ENCODE data around the gene HRH4. TPM values are rescaled to one million over a fixed set of nuclear protein-coding genes. Genes with fewer than 3 reads are reported as not detected.

The HRH4 gene
- total and polyA plus RNA-seq, 10 of the 15 experiments (the other 5 are each of a cell fraction or from before 2014, with no cell fraction given), result not detected

GRCh38 chr18:24502667-24503523 is 42.5 kb downstream of the HRH4 start:
- ChIA-PET SMC1A (ENCODE audit: uncharacterized antibody, unreplicated experiment) (interaction anchor here (1.5 kb wide), 1 partner anchor 14 kb away, joined by 3 read pairs; no protein-coding TSS in a partner anchor), CTCF (interaction anchor here (1.0 to 1.8 kb wide), 4 partner anchors 11 to 20 kb away, joined by 3 to 14 read pairs (median 4); no protein-coding TSS in a partner anchor), POLR2A (interaction anchor here (0.6 kb wide), 1 partner anchor 1806 kb away, joined by 4 read pairs; no protein-coding TSS in a partner anchor), RAD21 (ENCODE audit: unreplicated experiment) (interaction anchor here (1.1 kb wide), 1 partner anchor 14 kb away, joined by 3 read pairs; no protein-coding TSS in a partner anchor)
- H3K36me3 ChIP-seq (ENCODE audit: control insufficient read depth in 2 of 2, insufficient read depth in 2 of 2, low read length in 1 of 2), result no peaks in the 10 kb centered on the region
- 37% methylated on average over 7 of the region's 7 CpGs for WGBS (ENCODE audit: insufficient coverage, insufficient replicate concordance, low lambda C conversion rate, missing lambda C conversion rate)
- H3K4me1 ChIP-seq (ENCODE audit: control insufficient read depth, insufficient read depth, low read length), result no peaks in the 10 kb centered on the region
- no peak overlapping the region for H3K4me3 ChIP-seq
- BruUV-seq (replicated peaks), result no TSS peak
- intact Hi-C loops (cut with micrococcal nuclease; ENCODE audit: unreplicated experiment) (no loop called here), in situ Hi-C loops (cut with MboI) (no loop called here)
- DNase-seq (ENCODE audit: low read depth, low spot score), result no peak
- no peak overlapping the region for H3K27ac ChIP-seq (ENCODE audit: control insufficient read depth, insufficient read depth)
- ATAC-seq, result no peak
- H3K9me3 ChIP-seq (replicated peaks; ENCODE audit: control insufficient read depth, insufficient read depth, low read length), result no peaks in the 10 kb centered on the region
- H3K9ac ChIP-seq (ENCODE audit: control insufficient read depth, insufficient read depth, low read length), result no peak overlapping the region
- H2AFZ ChIP-seq (ENCODE audit: control insufficient read depth, low read depth, low read length), result no peak overlapping the region
- H3K27me3 ChIP-seq (replicated peaks in 1 of 2; ENCODE audit: control insufficient read depth in 2 of 2, insufficient read depth in 2 of 2, low read length in 1 of 2), result no peaks in the 10 kb centered on the region; a peak in 2 of 4 replicates
- no peak for FAIRE-seq
- H3K4me2 ChIP-seq (ENCODE audit: control insufficient read depth, insufficient read depth), result no peak overlapping the region
- no peaks in the 10 kb centered on the region for H3K79me2 ChIP-seq (ENCODE audit: control insufficient read depth, insufficient read depth, low read length)
- H4K20me1 ChIP-seq (ENCODE audit: control insufficient read depth, insufficient read depth), result no peaks in the 10 kb centered on the region
- TF ChIP-seq, protein P1, sequence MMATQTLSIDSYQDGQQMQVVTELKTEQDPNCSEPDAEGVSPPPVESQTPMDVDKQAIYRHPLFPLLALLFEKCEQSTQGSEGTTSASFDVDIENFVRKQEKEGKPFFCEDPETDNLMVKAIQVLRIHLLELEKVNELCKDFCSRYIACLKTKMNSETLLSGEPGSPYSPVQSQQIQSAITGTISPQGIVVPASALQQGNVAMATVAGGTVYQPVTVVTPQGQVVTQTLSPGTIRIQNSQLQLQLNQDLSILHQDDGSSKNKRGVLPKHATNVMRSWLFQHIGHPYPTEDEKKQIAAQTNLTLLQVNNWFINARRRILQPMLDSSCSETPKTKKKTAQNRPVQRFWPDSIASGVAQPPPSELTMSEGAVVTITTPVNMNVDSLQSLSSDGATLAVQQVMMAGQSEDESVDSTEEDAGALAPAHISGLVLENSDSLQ (IDR thresholded peaks at IDR 0.05), result no peak
- TF ChIP-seq KAT2A (conservative IDR thresholded peaks at IDR 0.05; ENCODE audit: control insufficient read depth, low read depth, low read length) (no peak), SMC3 (IDR thresholded peaks at IDR 0.05; ENCODE audit: borderline replicate concordance, low read length) (no peak), SKIL (IDR thresholded peaks at IDR 0.05; ENCODE audit: low read depth, poor library complexity, severe bottlenecking) (no peak), ZNF207 (IDR thresholded peaks at IDR 0.05; ENCODE audit: borderline replicate concordance) (no peak), ESRRA (IDR thresholded peaks at IDR 0.05; ENCODE audit: low read length) (no peak), ZZZ3 (IDR thresholded peaks at IDR 0.05; ENCODE audit: control insufficient read depth, insufficient read length, low read depth) (no peak), BRCA1 (IDR thresholded peaks at IDR 0.05; ENCODE audit: low read depth, low read length) (no peak), NR2C2 (IDR thresholded peaks at IDR 0.05; ENCODE audit: borderline replicate concordance, control insufficient read depth, insufficient read length, low read depth) (no peak), ASH2L (IDR thresholded peaks at IDR 0.05; ENCODE audit: borderline replicate concordance, low read depth) (no peak), CHD4 (IDR thresholded peaks at IDR 0.05) (no peak)
- TF ChIP-seq, protein P2, sequence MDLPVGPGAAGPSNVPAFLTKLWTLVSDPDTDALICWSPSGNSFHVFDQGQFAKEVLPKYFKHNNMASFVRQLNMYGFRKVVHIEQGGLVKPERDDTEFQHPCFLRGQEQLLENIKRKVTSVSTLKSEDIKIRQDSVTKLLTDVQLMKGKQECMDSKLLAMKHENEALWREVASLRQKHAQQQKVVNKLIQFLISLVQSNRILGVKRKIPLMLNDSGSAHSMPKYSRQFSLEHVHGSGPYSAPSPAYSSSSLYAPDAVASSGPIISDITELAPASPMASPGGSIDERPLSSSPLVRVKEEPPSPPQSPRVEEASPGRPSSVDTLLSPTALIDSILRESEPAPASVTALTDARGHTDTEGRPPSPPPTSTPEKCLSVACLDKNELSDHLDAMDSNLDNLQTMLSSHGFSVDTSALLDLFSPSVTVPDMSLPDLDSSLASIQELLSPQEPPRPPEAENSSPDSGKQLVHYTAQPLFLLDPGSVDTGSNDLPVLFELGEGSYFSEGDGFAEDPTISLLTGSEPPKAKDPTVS (IDR thresholded peaks at IDR 0.05; ENCODE audit: low read depth, low read length), result no peak
- TF ChIP-seq, protein P3, sequence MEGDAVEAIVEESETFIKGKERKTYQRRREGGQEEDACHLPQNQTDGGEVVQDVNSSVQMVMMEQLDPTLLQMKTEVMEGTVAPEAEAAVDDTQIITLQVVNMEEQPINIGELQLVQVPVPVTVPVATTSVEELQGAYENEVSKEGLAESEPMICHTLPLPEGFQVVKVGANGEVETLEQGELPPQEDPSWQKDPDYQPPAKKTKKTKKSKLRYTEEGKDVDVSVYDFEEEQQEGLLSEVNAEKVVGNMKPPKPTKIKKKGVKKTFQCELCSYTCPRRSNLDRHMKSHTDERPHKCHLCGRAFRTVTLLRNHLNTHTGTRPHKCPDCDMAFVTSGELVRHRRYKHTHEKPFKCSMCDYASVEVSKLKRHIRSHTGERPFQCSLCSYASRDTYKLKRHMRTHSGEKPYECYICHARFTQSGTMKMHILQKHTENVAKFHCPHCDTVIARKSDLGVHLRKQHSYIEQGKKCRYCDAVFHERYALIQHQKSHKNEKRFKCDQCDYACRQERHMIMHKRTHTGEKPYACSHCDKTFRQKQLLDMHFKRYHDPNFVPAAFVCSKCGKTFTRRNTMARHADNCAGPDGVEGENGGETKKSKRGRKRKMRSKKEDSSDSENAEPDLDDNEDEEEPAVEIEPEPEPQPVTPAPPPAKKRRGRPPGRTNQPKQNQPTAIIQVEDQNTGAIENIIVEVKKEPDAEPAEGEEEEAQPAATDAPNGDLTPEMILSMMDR (IDR thresholded peaks at IDR 0.05 in 2 of 3, conservative IDR thresholded peaks at IDR 0.05 in 1 of 3; ENCODE audit: control insufficient read depth in 2 of 3, extremely low read depth in 1 of 3, insufficient read depth in 1 of 3, low read depth in 3 of 3, low read length in 3 of 3), result no peak
- TF ChIP-seq, protein P4, sequence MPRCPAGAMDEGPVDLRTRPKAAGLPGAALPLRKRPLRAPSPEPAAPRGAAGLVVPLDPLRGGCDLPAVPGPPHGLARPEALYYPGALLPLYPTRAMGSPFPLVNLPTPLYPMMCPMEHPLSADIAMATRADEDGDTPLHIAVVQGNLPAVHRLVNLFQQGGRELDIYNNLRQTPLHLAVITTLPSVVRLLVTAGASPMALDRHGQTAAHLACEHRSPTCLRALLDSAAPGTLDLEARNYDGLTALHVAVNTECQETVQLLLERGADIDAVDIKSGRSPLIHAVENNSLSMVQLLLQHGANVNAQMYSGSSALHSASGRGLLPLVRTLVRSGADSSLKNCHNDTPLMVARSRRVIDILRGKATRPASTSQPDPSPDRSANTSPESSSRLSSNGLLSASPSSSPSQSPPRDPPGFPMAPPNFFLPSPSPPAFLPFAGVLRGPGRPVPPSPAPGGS (IDR thresholded peaks at IDR 0.05; ENCODE audit: borderline replicate concordance, insufficient read depth, low read depth, low read length, poor library complexity, severe bottlenecking), result no peak

Measured in GM12878 (cell line).